H9 (cell line): ENCODE results near the gene ABHD5. TPM values are rescaled to one million over a fixed set of nuclear protein-coding genes. Genes with fewer than 3 reads are reported as not detected.

Source experiments
- DNase-seq: peaks from one replicate; pipeline ENCODE4 v3.0.0-alpha.2; 2017
- H2AFZ ChIP-seq: one replicate; pipeline ENCODE4 v1.6.1; 2013; ENCODE audit warnings: mild to moderate bottlenecking, low read length, control low read depth, moderate library complexity
- H2AK5ac ChIP-seq: 2 replicates; pipeline ENCODE4 v1.6.1; 2013; ENCODE audit warnings: low read length, control low read depth, mixed read lengths; ENCODE audit not compliant: insufficient read length
- H2BK120ac ChIP-seq: one replicate; pipeline ENCODE4 v1.6.1; 2013; ENCODE audit warnings: low read depth, mild to moderate bottlenecking, low read length, control low read depth, inconsistent platforms; ENCODE audit not compliant: poor library complexity, severe bottlenecking
- H2BK12ac ChIP-seq: 2 replicates; pipeline ENCODE4 v1.6.1; 2013; ENCODE audit warnings: low read length, control low read depth, mixed read lengths, low read depth; ENCODE audit not compliant: insufficient read length
- H2BK15ac ChIP-seq: 2 replicates; pipeline ENCODE4 v1.6.1; 2013; ENCODE audit warnings: low read depth, low read length, control low read depth
- H2BK20ac ChIP-seq: one replicate; pipeline ENCODE4 v1.6.1; 2013; ENCODE audit warnings: low read depth, mild to moderate bottlenecking, low read length, control low read depth, inconsistent platforms; ENCODE audit not compliant: poor library complexity, severe bottlenecking
- H2BK5ac ChIP-seq: 2 replicates; pipeline ENCODE4 v1.6.1; 2013; ENCODE audit warnings: low read length, control low read depth, mixed read lengths; ENCODE audit not compliant: insufficient read length
- H3K14ac ChIP-seq: 2 replicates; pipeline ENCODE4 v1.6.1; 2013; ENCODE audit warnings: low read length, control low read depth; ENCODE audit not compliant: insufficient read depth
- H3K18ac ChIP-seq: 2 replicates; pipeline ENCODE4 v1.6.1; 2013; ENCODE audit warnings: low read depth, mild to moderate bottlenecking, mixed read lengths, low read length, control low read depth; ENCODE audit not compliant: insufficient read length
- H3K23ac ChIP-seq: 2 replicates; pipeline ENCODE4 v1.6.1; 2013; ENCODE audit warnings: low read length, control low read depth, mixed read lengths, low read depth; ENCODE audit not compliant: insufficient read length
- H3K23me2 ChIP-seq: 2 replicates; pipeline ENCODE4 v1.6.1; 2013; ENCODE audit warnings: low read depth, mild to moderate bottlenecking, mixed read lengths, low read length, control low read depth; ENCODE audit not compliant: insufficient read length, poor library complexity, severe bottlenecking
- H3K27ac ChIP-seq: 2 replicates; pipeline ENCODE4 v1.5.1; 2013; ENCODE audit warnings: low read length, control low read depth, mixed read lengths, low read depth; ENCODE audit not compliant: insufficient read length
- H3K27me3 ChIP-seq: 2 replicates; pipeline ENCODE4 v1.6.1; 2013; ENCODE audit warnings: low read length, control low read depth, inconsistent platforms; ENCODE audit not compliant: insufficient read depth
- H3K4ac ChIP-seq: 2 replicates; pipeline ENCODE4 v1.6.1; 2013; ENCODE audit warnings: low read depth, mild to moderate bottlenecking, control low read depth, inconsistent platforms, low read length, moderate library complexity
- H3K4me1 ChIP-seq: 2 replicates; pipeline ENCODE4 v1.6.1; 2013; ENCODE audit warnings: low read length, control low read depth, inconsistent platforms; ENCODE audit not compliant: insufficient read depth
- H3K4me2 ChIP-seq: 2 replicates; pipeline ENCODE4 v1.6.1; 2013; ENCODE audit warnings: low read length, control low read depth, mixed read lengths; ENCODE audit not compliant: insufficient read length, insufficient read depth
- H3K56ac ChIP-seq: 2 replicates; pipeline ENCODE4 v1.6.1; 2013; ENCODE audit warnings: low read depth, mild to moderate bottlenecking, mixed read lengths, low read length, control low read depth; ENCODE audit not compliant: insufficient read length
- H3K79me1 ChIP-seq: 2 replicates; pipeline ENCODE4 v1.6.1; 2013; ENCODE audit warnings: low read depth, mild to moderate bottlenecking, moderate library complexity, low read length, control low read depth, inconsistent platforms; ENCODE audit not compliant: insufficient read depth, poor library complexity, severe bottlenecking
- H3K79me2 ChIP-seq: 2 replicates; pipeline ENCODE4 v1.6.1; 2013; ENCODE audit warnings: low read length, control low read depth, inconsistent platforms; ENCODE audit not compliant: insufficient read depth
- H3K9ac ChIP-seq: 2 replicates; pipeline ENCODE4 v1.6.1; 2013; ENCODE audit warnings: low read length, control low read depth, mixed read lengths; ENCODE audit not compliant: insufficient read length; ENCODE audit errors: extremely low read depth
- H3K9me3 ChIP-seq: one replicate; pipeline ENCODE4 v1.6.1; 2013; ENCODE audit warnings: low read depth, low read length, inconsistent platforms; ENCODE audit not compliant: control insufficient read depth
- H3T11ph ChIP-seq: one replicate; pipeline ENCODE4 v1.6.1; 2013; ENCODE audit warnings: mild to moderate bottlenecking, low read length, control low read depth, inconsistent platforms
- H4K20me1 ChIP-seq: one replicate; pipeline ENCODE4 v1.6.1; 2013; ENCODE audit not compliant: control insufficient read depth, insufficient read length, insufficient read depth
- H4K5ac ChIP-seq: 2 replicates; pipeline ENCODE4 v1.6.1; 2013; ENCODE audit warnings: low read depth, mild to moderate bottlenecking, mixed read lengths, low read length, control low read depth; ENCODE audit not compliant: insufficient read length
- H4K8ac ChIP-seq: replicated peaks from 2 replicates; pipeline ENCODE4 v1.6.1; 2013; ENCODE audit warnings: low read length, control low read depth, mixed read lengths, low read depth; ENCODE audit not compliant: insufficient read length
- H4K91ac ChIP-seq: 2 replicates; pipeline ENCODE4 v1.6.1; 2013; ENCODE audit warnings: low read depth, mild to moderate bottlenecking, moderate library complexity, mixed read lengths, low read length, control low read depth; ENCODE audit not compliant: insufficient read length
- H3K27ac Mint-ChIP-seq, 3 experiments: 2 replicates in 2 of 3; 3 replicates in 1 of 3; pipeline ENCODE4 v1.8.0; 2020 to 2021; ENCODE audit warnings: mixed read lengths in 3 of 3, mild to moderate bottlenecking in 1 of 3, moderate library complexity in 1 of 3
- H3K27me3 Mint-ChIP-seq: 2 replicates; pipeline ENCODE4 v1.8.0; 2021; ENCODE audit warnings: low read depth, mild to moderate bottlenecking, moderate library complexity, mixed read lengths
- H3K36me3 Mint-ChIP-seq, 3 experiments: 2 replicates in 2 of 3; 3 replicates in 1 of 3; pipeline ENCODE4 v1.8.0; 2020 to 2021; ENCODE audit warnings: low read depth in 3 of 3, mixed read lengths in 3 of 3; ENCODE audit not compliant: insufficient read depth in 1 of 3
- H3K4me1 Mint-ChIP-seq, 2 experiments: 2 replicates each; pipeline ENCODE4 v1.8.0; 2020; ENCODE audit warnings: mixed read lengths in 2 of 2
- H3K4me3 Mint-ChIP-seq, 2 experiments: 2 replicates in 1 of 2; 3 replicates in 1 of 2; pipeline ENCODE4 v1.8.0; 2020 to 2021; ENCODE audit warnings: mild to moderate bottlenecking in 2 of 2, mixed read lengths in 2 of 2, moderate library complexity in 1 of 2
- H3K9me3 Mint-ChIP-seq, 2 experiments: 2 replicates in 1 of 2; 3 replicates in 1 of 2; pipeline ENCODE4 v1.8.0; 2020; ENCODE audit warnings: mild to moderate bottlenecking in 2 of 2, mixed read lengths in 2 of 2, moderate library complexity in 1 of 2
- CTCF ChIP-seq: fragments of 200-600 bp; sonication (generic); conservative IDR thresholded peaks from 3 replicates; pipeline ENCODE4 v1.8.0; 2021; ENCODE audit warnings: antibody characterized with exemption, mild to moderate bottlenecking
- WGBS: extraction: QIAGEN DNeasy Blood & Tissue Kit; methylation state at CpG from one replicate; pipeline ENCODE4 v1.1.7; 2013; ENCODE audit warnings: missing lambda C conversion rate, low lambda C conversion rate, mixed read lengths; ENCODE audit not compliant: insufficient read length; ENCODE audit errors: extremely low coverage; 5-methylcytosine and 5-hydroxymethylcytosine counted together
- total RNA-seq: library from RNA; stranded (reverse); gene quantifications from 2 replicates; pipeline ENCODE4 v1.2.1, GENCODE V29; 2021

The ABHD5 gene
- total RNA-seq, 1 experiment from 2014 or later, result 13.1 TPM

GRCh38 chr3:43759938-43760337 lies 69.2 kb downstream of the ABHD5 start:
- Mint-ChIP-seq H3K27me3 (no peaks in the 10 kb centered on the region; the same call in 1 of the 2 replicates), H3K9me3 (no peaks in the 10 kb centered on the region), H3K27ac (no peak overlapping the region), H3K36me3 (no peaks in the 10 kb centered on the region), H3K4me1 (peaks cover 18 to 22% of the 10 kb centered on the region in 2 experiments), H3K4me3 (no peak overlapping the region)
- Histone ChIP-seq H2BK5ac (no peak overlapping the region), H4K20me1 (no peaks in the 10 kb centered on the region), H3K23me2 (no peaks in the 10 kb centered on the region), H3K4me2 (no peak overlapping the region), H3K4me1 (peaks cover 3% of the 10 kb centered on the region; the same call in 1 of the 2 replicates), H4K8ac (no peak overlapping the region), H2AK5ac (no peak overlapping the region), H3K4ac (no peak overlapping the region), H4K5ac (no peak overlapping the region), H3T11ph (no peak overlapping the region), H3K9me3 (no peaks in the 10 kb centered on the region), H2BK20ac (no peak overlapping the region), H2AFZ (no peak overlapping the region), H3K14ac (no peak overlapping the region), H3K9ac (no peak overlapping the region), H4K91ac (no peak overlapping the region), H3K79me2 (no peaks in the 10 kb centered on the region), H3K56ac (no peak overlapping the region), H2BK15ac (no peak overlapping the region), H3K23ac (no peak overlapping the region), H3K18ac (no peak overlapping the region), H2BK120ac (no peak overlapping the region), H3K27me3 (no peaks in the 10 kb centered on the region), H2BK12ac (no peak overlapping the region), H3K79me1 (no peaks in the 10 kb centered on the region), H3K27ac (no peak overlapping the region)
- DNase-seq, result no peak
- no peak for TF ChIP-seq CTCF
- WGBS, result no CpG with 5 or more reads among the region's 2 CpGs
